ENCODE data around the gene ADH4.
"Not testable (repeated sequence)": the region's sequence is repeated elsewhere in the genome, so short reads cannot be mapped to it uniquely, and the experiment has no call there.

Gene ADH4

DNA sequence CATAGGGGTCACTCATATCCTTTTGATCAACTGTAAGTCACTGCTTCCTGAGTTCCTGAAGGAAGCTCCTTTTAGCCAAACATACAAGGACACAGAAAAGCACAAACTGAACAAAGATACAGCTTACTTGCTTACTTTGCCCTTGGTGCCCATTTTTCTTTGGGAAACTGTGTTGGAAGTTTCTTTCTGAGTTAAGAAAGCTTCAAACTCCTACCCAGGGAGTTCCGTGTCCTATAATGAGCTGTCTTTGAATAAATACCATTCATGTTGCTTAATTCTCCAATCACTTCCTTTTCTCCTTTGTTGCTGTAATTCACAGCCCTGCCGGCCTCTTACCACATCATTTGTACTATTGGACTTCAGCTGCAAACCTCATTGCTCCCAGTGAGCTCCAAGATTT is at the start of gene ADH4:
Gene ADH4, minus strand, starts transcription at position 228 of the 400 bp plus-strand sequence. Its CDS starts 75 bp downstream, at position 153.
- DNase-seq = no peak

GRCh38 chr4:99190336-99190735 is 46.2 kb upstream of the ADH4 start:
- no peak for DNase-seq

GRCh38 chr4:99189900-99190299 is 45.8 kb upstream of the ADH4 start:
- not testable (repeated sequence) for DNase-seq

DNA sequence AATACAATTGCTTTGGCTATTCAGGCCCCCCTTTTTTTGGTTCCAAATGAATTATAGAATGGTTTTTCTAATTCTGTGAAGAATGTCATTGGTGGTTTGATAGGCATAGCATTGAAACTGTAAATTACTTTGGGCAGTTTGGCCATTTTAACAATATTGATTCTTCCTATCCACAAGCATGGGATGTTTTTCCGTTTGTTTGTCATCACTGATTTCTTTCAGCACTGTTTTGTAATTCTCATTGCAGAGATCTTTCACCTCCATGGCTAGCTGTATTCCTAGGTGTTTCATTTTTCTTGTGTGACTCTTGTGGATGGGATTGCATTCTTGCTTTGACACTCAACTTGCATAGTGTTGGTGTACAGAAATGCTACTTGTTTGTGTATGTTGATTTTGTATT is 41.9 kb upstream of the ADH4 start:
- no peak for DNase-seq

DNA sequence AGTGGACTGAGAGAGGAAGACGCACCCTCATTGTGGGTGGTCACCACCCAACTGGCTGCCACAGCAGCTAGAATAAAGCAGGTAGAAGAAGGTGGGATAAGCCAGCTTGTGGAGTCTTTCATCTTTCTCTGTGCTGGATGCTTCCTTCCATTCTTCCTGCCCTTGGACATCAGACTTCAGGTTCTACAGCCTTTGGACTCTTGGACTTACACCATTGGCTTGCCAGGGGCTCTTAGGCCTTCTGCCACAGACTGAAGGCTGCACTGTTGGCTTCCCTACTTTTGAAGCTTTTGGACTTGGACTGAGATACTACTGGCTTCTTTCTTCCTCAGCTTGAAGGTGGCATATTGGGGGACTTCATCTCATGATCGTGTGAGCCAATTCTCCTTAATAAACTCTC is 41.5 kb upstream of the ADH4 start:
- DNase-seq = no peak

DNA sequence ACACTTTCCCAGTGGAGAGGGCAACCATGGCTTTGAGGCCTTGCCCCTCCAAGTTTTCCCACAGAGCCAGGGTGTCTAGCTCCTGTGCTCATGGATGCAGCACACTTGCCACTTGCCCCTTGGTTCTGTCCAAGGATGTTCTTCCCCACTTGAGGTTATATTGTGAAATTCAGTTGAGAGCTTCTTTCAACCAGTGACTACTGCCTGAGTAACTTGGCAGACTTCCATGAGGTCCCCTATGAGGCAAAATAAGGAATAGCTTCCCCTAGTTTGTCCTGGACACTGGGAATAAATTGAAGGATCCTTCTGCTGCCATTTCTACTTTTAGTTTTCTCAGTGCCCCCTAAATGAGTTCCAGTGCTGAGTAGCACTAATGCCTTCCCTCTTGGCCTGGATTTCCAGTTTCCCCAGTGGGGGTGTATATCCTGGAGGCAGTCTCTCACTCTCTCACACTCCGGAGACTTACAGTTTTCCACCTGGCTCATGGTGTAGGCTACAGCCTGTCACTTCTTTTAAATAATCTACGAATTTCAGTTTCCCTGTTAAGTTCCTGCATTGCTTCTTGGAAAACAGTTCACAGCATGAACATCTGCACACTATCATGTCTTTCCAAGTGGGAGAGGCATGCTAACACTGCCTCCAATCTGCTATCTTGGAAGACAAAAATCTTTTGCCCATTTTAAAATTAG is 36.4 kb upstream of the ADH4 start:
- DNase-seq = no peak

GRCh38 chr4:99179626-99180025 is 35.5 kb upstream of the ADH4 start:
- DNase-seq = no peak

DNA sequence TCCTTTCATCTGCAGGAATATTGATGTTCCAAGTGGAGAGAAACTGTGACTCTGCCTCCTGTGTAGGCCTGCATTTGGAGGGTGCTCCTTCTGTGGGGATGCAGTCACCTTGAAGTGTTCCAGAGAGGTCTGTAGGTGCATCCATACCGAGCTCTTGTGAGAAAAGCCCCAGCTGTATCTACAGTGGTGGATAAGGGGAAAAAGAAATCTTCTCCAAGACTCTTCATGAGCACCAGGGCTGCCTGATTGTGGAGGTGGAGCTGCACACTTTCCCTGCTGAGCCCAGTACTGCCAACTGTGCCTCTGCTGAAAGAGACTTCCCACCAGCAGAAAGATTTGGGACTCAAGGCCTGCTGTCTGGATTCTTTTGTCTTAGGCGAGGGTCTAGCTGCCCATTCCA is 35.1 kb upstream of the ADH4 start:
- no peak for DNase-seq

GRCh38 chr4:99166544-99166943 is 22.4 kb upstream of the ADH4 start:
- DNase-seq = no peak

DNA sequence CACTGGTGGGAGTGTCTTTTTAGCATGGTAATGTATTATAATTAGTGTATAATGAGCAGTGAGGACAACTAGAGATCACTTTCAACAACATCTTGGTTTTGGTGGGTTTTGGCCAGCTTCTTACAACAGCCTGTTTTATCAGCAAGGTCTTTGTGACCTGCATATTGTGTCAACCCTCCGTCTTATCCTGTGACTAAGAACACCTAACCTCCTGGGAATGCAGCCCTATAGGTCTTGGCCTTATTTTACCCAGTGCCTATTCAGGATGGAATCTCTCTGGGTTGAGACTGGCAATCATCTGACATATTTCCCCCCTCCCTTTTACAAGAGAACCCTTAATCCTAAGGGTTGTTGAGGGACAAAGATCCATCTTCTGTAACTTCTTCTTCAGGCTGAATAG is 21.9 kb upstream of the ADH4 start:
- no peak for DNase-seq

GRCh38 chr4:99161373-99162099 is 17.4 kb upstream of the ADH4 start:
- DNase-seq = no peak

DNA sequence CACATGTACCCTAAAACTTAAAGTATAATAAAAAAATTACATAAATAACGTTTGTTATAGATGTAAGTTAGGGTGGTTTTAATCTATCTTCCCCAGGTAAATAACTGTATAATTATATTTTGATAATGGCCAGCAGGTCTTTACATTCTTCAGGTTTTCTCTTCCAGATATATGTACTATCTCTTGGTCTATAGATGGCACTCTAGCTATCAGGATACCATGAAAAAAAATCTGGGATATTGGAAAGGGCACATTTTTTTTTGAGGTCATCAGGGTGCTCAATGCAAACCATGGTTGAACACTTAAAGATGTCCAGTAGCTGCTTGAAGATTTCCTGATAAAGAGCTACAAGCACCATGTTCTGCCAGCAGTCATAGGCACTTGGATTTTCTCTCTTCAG is 15.6 kb upstream of the ADH4 start:
- no peak for DNase-seq

- DNase-seq = no peak
Measured at GRCh38 chr4:99157478-99157935, 13.4 kb upstream of the ADH4 start.

GRCh38 chr4:99156992-99157391 is 12.9 kb upstream of the ADH4 start:
- no peak for DNase-seq

DNA sequence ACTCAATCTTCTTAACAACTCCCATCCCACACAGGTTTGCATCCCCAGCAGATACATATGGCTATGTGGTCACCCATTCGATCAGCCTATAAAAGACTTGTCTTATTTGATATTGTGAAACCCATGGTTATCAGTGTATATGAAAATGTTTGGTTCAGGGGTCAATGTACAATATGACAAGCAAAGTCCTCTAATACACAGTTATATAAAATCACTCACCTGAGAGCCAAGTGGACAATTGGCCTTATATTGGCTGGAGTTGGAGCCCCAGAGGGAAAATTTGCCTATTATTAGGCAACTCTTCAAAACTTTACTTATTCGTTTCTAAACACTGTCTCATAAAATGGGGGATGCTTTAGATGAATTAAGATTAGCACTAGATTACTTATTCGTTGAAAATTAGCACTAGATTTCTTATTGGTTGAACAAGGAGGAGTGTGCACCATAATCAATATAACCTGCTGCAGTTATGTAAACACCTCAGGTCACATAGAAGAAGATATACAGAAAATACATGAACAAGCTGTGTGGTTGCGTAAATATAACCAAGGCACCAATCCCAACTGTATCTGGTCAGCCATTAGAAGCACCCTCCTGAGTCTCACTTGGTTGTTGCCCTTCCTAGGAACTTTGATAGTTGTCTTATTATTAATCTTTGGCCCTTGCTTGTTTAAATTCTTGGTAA is 10.7 kb upstream of the ADH4 start:
- DNase-seq = no peak

DNA sequence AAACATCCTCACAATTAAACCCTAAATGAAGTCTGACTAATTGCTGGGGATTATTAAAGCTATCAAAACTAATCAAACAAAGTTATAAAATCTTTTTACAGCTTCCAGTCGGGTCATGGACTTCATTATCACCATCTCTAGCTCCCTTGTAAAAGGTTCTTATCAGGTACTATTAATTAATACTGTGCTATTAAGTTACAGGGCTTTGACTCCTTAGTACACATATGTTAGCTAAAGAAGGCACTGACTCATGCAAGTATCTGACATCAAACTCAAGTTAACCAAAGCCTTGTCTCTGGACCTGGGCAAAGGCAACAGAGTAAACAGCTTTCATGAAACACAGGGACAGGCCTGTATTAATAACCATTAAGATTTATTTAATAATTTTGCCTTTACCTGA is 7.9 kb upstream of the ADH4 start:
- no peak for DNase-seq

- DNase-seq = no peak
Measured at GRCh38 chr4:99151452-99151851, 7.4 kb upstream of the ADH4 start.

- DNase-seq = no peak
Measured at GRCh38 chr4:99149426-99150019, 5.4 kb upstream of the ADH4 start.

- no peak for DNase-seq
Measured at GRCh38 chr4:99148550-99148949, 4.5 kb upstream of the ADH4 start.

GRCh38 chr4:99144587-99144986 is 490 bp upstream of the ADH4 start:
- DNase-seq = no peak

- no peak for DNase-seq
Measured at GRCh38 chr4:99136329-99136728, 7.8 kb downstream of the ADH4 start.

DNA sequence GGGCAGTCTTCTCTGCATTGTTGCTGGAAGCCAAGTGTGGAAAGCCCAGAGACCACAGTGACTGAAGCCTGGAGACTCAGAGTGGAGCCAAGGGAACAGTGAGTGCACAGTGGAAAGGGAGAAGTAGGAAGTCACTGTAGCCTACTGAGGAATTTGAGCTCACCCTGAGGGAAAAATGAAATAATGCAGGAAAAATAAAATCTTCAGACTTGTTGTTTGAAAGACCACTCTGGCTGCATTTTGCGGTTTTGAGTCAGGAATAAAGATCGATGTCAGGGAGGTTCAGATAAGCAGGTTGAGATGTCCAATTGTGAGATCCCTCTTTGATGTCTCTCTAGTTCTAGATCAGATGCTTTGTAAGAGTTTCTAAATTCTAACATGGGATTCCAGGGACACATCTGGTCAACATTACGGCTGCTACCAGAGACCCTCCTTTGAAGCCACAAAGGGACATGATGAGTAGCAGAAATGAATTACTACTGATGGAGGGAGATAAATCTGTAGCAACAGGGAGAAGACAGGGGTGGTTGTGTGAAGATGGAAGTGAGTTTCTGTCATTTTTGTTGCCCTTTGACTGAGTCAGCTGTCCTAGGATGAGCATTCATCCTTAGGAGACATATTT is 8.4 kb downstream of the ADH4 start:
- DNase-seq = no peak

- no peak for DNase-seq
Measured at GRCh38 chr4:99134586-99134985, 9.5 kb downstream of the ADH4 start.
